HCEC 1CT (cell line): Measurements from ENCODE around the gene GPR132.

Source experiments
- DNase-seq: peaks from one replicate; pipeline ENCODE4 v3.0.0-alpha.2; 2017

GPR132 gene

GRCh38 chr14:105015242-105015641 is 50.0 kb downstream of the GPR132 start:
- no peak for DNase-seq

DNA sequence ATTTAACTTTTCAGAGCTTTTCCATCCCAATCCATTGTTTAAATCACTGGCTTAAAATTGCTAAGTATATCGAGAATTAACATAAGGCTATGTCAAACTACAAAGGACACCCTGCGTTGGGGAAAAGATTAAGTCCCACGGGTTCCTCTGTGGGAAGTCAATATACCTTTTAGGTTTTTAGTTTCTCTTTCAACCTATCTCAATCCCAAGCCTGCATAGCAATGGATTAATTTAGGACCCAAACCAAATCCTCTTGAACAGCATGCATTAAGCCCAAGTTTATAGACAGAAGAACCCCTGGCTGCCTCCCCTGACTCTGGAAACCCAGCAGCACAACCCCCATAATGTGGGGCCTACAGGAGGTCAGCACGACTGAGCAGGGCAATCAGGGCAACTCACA is 50.6 kb downstream of the GPR132 start:
- no peak for DNase-seq

GRCh38 chr14:105014032-105014431 is 51.2 kb downstream of the GPR132 start:
- DNase-seq: no peak

DNA sequence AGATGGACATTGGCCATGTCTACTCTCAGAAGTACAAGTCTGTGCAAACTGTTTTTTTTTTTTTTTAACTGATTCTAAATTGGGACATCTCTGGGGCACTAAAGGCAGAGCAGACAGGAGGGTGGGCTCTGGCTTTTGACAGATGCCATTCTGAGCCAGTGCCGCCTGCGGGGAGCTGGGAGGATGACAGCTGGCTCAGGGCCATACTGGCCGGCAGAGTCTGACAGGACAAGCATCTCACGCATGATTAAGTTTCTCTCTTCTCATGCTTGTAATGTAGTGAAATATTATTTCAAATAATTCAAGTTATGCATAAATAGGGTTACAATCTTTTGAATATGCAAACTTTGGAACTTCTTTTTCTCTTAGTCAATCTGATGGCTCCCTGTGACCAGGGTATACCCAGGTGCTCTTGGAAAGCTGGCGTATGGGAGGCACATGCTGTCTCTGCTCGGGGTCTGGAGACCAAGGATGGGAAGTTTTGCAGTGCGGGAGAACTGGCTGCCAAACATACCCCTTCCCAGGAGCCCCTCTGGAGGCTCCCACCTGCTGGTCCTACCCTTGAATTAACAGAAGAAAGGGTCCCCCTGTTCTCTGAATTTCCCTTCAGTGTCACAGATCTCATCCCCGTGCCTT is 52.0 kb downstream of the GPR132 start:
- DNase-seq: no peak

DNA sequence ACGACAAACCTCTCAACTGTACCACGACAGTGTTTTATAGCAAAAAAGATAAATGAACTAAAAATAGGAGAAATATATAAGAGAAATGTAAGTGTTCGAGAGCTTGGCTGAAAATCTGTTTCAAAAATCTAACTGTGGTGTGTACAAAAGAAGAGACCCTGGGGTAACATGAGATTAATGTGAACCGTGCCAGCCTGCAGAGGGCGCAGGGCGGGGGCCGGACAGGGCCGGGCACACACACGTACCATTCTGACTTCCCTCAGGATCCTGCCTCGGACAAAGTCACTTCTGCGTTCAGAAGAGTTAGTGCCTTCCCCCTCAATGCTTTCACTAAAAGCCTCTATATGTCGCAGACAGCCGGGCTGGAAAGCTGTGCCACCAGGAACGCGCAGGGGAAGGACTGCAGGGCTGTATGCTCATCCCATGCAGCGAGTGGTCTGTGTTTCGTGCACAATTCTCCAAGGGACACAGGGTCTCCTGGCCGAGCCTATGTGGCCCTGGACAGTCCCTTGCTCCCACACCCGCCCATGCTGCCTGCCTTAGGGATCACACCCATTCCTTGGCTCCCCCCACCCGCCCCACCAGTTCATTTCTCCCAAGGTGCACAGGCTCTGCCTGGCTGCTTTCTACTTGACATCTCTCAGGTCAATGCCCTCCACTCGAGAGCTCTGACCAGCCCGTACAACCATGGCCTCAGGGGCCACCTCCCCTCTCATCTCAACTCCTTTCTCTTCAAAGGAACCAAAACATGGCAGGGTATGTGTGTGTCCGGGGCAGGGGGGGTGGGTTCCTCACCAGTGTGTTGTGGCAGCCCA is 52.9 kb downstream of the GPR132 start:
- no peak for DNase-seq

DNA sequence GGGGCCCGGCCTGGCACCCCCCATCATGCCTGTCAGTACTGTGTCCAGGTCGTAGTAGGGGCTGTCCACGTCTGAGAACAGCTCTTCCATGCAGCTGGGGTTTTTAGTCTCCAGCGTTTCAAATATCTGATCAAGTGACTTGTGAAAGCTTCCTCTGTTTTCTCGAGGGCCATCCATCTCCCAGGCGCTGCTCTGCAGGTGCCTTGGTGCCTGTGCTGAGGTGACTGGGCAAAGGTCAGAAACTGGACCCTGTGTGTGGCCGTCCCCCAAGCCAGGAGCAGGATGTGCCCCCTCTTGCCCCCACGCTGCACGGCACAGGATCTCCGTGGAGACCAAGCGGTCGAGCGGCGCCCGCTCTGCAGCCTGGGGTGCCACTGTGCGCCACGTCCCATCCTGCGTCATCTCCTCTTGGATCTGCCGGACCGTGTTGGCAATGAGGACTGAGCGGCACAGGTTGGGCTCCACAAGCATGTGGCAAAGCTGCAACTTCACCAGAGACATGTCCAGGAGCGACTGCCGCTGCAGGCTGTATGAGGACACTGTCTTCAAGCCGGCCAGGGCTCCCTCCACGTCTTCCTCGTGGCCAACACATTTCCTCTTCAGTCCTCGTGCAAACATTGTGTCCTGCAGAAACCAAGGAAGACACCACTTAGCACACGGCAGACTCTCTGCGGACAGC is 53.8 kb downstream of the GPR132 start:
- DNase-seq: no peak

- DNase-seq: no peak
Observed at GRCh38 chr14:105010891-105011291, 54.3 kb downstream of the GPR132 start.

DNA sequence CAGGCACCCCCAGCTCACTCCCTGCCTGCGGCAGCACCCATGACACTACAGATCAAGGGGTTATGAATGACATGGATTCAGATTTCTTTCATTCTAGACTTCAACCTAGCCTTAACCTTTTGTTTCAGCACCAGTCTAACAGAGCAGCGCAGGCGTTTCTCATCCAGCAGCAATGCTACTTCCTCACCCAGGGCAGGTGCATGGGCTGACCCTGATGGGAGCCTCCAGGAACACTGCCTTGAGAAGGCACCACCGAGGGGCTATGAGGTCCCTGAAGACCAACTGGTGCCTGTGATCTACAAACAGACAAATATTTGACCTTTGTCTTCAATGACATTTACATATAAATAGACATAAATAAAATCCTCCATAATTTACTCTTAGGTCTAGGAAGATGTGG is 55.1 kb downstream of the GPR132 start:
- no peak for DNase-seq

DNA sequence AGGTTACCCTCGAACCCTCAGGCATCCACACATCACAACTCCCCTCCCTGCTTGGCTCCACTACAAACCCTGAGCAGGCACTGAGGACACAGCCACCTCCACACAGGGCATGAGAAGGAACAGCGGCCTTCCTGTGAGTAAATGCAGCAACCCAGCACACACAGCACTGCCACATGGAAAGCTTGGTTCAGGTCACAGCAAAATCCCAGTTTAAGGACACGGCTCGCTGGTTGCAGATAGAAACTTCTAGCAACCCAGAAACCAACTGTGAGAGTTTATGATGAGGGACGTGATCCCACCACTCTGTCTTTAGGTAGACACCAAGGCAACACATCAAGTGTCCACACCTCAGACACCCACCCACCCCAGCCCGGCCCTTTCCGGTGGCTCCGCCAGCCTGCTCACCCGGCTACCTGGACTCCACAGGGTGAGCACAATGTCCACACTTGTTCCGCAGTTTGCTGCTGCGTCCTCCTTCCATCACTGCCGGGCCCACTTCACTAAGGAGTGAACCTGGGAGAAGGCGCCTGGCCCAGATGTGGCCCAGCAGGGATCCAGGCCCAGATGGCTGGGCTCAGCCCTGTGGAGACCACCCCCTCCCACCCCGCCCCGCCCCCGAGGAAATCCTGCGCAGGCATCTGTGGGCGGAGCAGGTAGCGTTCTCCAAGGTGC is 57.5 kb downstream of the GPR132 start:
- no peak for DNase-seq

GRCh38 chr14:105006831-105007592 is 58.2 kb downstream of the GPR132 start:
- no peak for DNase-seq

- DNase-seq: no peak
Observed at GRCh38 chr14:105005929-105006830, 59.0 kb downstream of the GPR132 start.

- DNase-seq: no peak
Observed at GRCh38 chr14:105005329-105005928, 59.8 kb downstream of the GPR132 start.
